Hematopoietic multipotent progenitor cell treated with erythropoietin and hydrocortisone succinate and interleukin-3 and kit ligand, for 17 days (in vitro differentiated cells): ENCODE data around the gene FAM120A.
A peak's percentile ranks its signal among the peaks of the same experiment; 100 is the strongest.
"Not testable (repeated sequence)": the region's sequence is repeated elsewhere in the genome, so short reads cannot be mapped to it uniquely, and the experiment has no call there.

ENCODE experiments used
- DNase-seq: peaks from one replicate; pipeline ENCODE4 v3.0.0-alpha.2; 2015; ENCODE audit warnings: low spot score

FAM120A gene, protein sequence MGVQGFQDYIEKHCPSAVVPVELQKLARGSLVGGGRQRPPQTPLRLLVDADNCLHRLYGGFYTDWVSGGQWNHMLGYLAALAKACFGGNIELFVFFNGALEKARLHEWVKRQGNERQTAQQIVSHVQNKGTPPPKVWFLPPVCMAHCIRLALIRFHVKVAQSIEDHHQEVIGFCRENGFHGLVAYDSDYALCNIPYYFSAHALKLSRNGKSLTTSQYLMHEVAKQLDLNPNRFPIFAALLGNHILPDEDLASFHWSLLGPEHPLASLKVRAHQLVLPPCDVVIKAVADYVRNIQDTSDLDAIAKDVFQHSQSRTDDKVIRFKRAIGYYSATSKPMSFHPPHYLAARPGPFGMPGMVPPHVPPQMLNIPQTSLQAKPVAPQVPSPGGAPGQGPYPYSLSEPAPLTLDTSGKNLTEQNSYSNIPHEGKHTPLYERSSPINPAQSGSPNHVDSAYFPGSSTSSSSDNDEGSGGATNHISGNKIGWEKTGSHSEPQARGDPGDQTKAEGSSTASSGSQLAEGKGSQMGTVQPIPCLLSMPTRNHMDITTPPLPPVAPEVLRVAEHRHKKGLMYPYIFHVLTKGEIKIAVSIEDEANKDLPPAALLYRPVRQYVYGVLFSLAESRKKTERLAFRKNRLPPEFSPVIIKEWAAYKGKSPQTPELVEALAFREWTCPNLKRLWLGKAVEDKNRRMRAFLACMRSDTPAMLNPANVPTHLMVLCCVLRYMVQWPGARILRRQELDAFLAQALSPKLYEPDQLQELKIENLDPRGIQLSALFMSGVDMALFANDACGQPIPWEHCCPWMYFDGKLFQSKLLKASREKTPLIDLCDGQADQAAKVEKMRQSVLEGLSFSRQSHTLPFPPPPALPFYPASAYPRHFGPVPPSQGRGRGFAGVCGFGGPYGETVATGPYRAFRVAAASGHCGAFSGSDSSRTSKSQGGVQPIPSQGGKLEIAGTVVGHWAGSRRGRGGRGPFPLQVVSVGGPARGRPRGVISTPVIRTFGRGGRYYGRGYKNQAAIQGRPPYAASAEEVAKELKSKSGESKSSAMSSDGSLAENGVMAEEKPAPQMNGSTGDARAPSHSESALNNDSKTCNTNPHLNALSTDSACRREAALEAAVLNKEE

GRCh38 chr9:93450945-93451815 is at the start of gene FAM120A:
TSS of gene FAM120A (plus strand) at chr9:93451685. CDS start at chr9:93451916, 231 bp downstream.
- peak; percentile 82 for DNase-seq

- DNase-seq = no peak
Measured at GRCh38 chr9:93406371-93406770, 45.1 kb upstream of the FAM120A start.

DNA sequence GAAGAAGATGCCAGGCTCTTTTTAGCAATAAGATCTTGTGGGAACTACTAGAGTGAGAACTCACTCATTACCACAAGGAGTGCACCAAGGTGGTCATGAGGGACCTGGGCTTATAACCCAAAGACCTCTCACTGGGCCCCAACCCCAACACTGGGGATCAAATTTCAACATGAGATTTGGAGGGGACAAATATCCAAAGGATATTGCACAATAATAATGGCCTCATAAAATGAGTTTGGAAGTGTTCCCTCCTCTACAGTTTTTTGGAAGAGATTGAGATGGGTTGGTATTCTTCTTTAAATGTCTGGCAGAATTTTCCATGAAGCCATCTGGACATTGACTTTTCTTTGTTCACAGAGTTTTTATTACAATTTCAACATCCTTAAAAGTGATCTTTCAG is 38.0 kb upstream of the FAM120A start:
- DNase-seq = no peak

DNA sequence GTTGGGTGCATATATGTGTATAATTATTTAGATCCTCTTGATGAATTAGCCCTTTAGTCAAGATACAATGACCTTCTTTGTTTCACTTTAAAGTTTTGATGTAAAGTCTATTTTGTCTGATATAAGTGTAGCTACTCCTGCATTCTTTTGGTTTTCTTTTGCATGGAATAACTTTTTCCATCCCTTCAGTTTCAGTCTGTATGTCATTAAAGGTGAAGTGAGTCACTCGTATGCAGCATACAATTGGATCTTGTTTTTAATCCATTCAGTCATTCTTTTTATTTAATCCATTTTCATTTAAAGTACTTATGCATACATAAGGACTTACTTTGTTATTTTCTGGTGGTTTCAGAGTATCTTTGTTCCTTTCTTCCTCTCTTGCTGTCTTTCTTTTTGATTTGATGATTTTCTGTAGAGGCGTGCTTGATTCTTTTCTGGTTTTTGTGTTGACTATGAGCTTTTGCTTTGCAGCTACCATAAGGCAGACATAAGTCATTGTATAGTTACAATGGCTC is 36.3 kb upstream of the FAM120A start:
- DNase-seq = no peak

DNA sequence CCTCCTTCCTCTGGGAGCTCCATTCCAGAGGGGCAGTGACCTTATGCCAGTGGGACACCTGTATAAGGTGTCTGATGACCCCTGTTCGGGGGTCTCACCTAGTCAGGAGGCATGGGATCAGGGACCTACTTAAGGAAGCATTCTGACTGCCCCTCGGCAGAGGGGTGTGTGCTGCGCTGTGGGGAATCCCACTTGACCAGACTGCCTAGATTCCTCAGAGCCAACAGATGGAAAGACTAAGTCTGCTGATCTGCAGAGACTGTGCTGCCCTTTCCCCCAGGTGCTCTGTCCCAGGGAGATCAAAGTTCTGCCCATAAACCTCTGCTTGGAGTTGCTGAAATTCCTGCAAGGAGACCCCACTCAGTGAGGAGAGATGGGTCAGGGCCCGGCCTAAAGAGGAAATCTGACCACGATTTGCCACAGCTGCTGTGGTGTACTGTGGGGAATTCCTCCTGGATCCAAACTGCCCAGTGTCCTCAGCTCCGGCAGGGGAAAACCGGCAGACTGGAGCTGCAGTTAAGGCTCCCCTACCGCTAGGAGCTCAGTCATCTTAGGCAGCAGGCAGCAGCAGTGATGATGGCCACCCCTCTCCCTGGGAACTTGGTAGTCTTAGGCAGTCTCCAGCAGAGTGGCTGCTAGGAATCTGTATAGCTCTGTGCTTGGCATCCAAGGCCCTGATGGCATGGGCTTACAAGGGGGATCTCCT is 34.8 kb upstream of the FAM120A start:
- no peak for DNase-seq

DNA sequence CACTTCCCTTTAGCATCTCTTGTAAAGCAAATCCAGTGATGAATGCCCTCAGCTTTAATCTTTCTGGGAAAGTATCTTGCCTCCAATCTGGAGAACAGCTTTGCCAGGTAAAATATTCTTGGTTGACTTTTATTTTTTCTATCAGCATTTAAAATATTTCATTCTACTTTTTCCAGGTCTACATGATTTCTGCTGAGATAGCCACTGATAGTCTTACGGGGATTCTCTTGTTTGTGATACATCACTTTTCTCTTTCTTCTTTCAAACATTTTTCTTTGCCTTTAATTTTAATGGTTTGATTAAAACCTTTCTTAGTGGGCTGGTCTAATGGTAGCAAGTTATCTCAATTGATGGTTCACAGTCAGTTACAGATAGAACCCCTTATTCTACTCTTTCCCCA is 33.9 kb upstream of the FAM120A start:
- DNase-seq = no peak

DNA sequence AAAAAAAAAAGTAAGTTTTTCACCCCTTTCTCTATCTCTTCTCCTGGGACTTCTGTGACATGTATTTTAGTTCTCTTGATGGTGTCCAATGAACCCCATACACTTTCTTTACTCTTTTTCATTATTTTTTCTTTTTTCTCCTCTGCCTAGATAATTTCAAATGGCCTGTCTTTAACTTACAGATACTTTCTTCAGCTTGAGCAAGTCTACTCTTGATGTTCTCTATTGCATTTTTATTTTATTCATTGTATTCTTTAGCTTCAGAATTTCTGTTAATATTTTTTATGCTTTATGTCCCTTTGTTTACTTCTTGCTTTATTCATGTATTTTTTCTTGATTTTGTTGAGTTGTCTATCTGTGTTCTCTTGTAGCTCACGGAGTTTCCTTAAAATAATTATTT is 32.5 kb upstream of the FAM120A start:
- no peak for DNase-seq

DNA sequence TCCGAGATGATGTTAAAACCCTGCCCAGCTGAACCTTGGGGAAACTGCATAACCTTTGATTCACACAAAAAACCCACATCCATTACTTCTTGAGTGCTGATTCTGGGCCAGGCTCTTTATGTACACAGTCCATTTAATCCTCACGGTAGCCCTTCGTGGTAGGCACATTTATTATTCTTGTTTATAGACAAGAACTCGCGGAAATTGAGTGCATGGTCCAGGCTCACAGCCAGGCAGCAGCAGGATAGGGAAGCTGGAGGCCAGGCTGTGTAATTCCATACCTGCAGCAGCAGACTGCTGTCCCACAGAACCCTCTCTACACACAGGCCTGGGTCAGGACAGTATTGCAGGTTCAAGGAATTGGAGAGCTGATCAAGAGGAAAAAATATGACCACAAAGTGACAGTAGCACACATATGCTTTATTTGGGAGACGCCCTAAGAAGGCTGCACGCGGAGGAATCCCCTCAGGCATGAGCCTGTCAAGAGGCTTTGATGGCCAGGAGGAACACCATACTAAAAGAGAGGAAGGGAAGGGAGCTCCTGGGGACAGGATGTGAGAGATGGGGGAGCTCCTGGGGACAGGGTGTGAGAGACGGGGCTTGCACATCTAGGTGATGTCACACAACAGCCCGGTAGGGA is 28.4 kb upstream of the FAM120A start:
- no peak for DNase-seq

DNA sequence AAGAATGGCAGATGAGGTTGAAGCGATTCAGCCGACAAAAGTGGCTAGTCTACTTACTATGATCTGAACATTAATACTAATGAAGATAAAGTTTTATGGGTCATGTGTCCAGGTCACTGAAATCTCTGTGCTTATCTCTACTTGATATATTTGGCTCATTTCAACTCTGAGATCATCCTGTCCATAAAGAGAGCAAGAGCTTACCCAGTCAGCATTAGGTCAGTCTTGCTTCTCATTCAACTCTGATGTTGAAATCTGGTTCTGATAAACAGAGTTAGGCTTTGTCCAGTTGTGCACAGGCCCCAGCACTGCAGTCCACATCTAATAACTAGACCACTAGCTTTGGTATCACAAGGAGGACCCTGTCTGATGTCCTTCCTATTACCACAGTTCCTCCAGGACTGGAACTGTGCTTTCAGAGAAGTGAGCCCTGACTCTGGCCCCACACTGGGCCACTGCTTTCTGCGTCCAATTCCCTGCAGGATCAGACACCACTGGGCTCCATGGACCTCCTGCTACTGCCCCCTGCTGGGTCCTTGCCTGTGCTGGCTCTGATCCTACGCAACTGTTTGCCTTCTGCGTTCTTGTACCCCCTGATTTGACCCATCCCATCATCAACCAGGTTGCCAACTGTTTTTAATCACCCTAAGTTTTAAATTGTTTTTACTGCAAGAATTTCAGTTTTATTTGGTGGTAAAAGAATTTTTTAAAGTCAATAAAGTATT is 23.7 kb upstream of the FAM120A start:
- DNase-seq = no peak

DNA sequence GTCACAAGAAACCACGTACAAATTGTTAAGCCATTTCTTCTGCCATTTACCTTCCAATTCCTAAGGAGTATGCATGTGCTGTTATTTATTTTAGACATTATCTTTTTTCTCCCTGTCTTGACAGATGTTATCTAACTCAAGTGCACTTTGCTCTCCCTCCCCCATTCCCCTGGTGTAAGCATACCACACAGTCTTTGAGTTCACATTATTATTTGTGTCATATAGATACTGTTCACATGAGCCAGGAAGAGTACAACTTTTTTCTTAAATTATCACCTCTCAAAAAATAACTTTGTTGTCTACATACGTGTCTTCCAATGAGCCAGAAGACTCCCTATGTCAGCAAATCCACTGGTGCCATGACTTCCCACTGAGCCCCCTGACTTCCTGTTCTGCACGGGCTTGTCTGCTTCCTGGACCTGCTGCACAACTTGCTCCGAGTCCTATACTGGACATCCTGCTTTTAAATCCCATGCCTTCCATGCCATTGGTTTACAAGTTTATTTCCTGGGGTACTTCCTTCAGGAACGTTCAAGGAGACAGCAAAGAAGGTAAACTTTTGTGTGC is 19.9 kb upstream of the FAM120A start:
- DNase-seq = no peak

DNA sequence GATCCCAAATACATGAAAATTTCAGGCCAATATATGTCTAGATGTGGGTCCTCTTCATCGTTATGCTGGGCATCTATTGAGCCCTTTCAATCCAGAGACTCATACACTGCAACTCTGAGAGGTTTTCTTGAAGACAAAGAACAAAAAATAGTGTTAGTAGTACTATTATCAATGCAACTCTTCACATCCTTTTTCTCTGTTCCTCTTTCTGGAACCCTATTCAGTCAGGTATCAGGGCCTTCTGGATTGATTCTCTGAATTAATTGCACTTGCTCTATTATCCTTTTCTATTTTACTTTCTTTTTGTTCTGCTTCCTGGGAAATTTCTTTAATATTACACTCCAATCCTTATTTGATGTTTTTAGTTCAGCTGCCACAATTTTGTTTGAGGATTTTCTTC is 18.5 kb upstream of the FAM120A start:
- no peak for DNase-seq

DNA sequence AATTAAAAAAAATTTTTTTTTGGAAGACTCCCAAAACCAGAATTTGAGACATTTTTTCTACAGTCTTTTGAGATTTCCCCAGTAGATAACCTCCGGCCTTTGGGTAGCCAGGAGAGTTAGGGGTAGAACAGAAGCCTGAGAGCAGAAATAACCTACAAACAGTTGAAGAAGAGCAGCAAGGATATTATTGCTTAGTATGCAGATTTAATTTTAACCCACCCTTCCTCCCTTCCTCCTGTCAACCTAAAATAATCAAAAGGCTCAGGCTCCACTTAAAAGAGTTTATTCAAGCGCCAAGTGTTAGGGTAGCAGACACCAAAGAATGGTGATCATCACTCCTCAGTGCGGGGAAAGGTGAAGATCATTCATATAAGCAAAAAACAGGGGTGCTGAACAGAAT is 17.4 kb upstream of the FAM120A start:
- DNase-seq = no peak

- no peak for DNase-seq
Measured at GRCh38 chr9:93435386-93435785, 16.1 kb upstream of the FAM120A start.

DNA sequence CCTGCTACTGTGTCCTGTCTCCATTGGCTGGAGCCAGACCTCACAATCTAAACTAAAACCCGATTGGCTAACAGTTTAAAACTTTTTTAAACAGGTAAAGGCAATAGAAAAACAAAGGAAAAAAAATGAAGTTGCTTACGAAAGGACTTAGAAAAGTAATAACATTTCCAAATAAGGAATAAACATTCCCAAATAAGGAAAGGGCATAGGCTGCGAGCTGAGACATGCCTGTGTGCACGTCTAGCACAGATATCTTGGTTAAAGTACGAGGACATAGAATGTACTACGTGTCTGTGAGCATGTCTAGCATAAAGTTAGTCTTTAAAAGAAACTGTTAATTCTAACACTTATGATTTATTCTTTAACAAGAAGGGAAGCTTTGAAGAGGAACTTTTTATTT is 15.3 kb upstream of the FAM120A start:
- DNase-seq = no peak

GRCh38 chr9:93436655-93437407 is 14.7 kb upstream of the FAM120A start:
- no peak for DNase-seq

DNA sequence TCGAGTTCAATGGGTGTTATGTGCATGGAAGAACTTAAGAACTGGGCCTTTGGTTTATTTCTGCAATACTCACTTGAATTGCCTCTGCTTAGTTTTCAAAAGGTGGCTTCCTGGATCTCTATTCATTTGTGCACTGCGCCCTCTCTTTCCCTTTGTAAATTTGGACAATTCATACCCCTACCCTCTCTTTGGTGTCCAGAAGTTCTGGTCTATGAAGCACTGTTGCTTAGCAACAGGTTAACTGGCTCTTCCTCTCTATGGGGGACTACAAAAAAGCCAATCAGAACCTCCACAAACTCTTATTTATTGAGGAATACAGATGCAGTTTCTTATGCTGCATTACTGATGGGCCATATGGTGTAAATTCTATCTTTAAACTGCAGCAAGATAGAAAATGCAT is 13.5 kb upstream of the FAM120A start:
- DNase-seq = no peak

DNA sequence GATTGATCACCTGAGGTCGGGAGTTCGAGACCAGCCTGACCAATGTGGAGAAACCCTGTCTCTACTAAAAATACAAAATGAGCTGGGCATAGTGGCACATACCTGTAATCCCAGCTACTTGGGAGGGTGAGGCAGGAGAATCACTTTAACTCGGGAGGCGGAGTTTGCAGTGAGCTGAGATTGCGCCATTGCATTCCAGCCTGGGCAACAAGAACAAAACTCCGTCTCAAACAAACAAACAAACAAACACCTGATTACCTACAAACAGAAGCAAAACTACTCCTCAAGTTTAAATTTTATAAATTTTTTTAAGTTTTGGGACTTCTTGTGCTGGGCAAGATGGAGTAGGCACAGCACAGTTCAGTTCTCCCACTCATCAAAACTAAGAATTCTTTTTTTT is 12.2 kb upstream of the FAM120A start:
- not testable (repeated sequence) for DNase-seq

- DNase-seq = no peak
Measured at GRCh38 chr9:93440896-93441580, 10.4 kb upstream of the FAM120A start.
